H9 (cell line): Measurements from ENCODE around the gene CEMIP. TPM values are rescaled to one million over a fixed set of nuclear protein-coding genes. Genes with fewer than 3 reads are reported as not detected.

Source experiments
- DNase-seq: peaks from one replicate; pipeline ENCODE4 v3.0.0-alpha.2; 2017
- H2AFZ ChIP-seq: one replicate; pipeline ENCODE4 v1.6.1; 2013; ENCODE audit warnings: mild to moderate bottlenecking, low read length, control low read depth, moderate library complexity
- H2AK5ac ChIP-seq: 2 replicates; pipeline ENCODE4 v1.6.1; 2013; ENCODE audit warnings: low read length, control low read depth, mixed read lengths; ENCODE audit not compliant: insufficient read length
- H2BK120ac ChIP-seq: one replicate; pipeline ENCODE4 v1.6.1; 2013; ENCODE audit warnings: low read depth, mild to moderate bottlenecking, low read length, control low read depth, inconsistent platforms; ENCODE audit not compliant: poor library complexity, severe bottlenecking
- H2BK12ac ChIP-seq: 2 replicates; pipeline ENCODE4 v1.6.1; 2013; ENCODE audit warnings: low read length, control low read depth, mixed read lengths, low read depth; ENCODE audit not compliant: insufficient read length
- H2BK15ac ChIP-seq: 2 replicates; pipeline ENCODE4 v1.6.1; 2013; ENCODE audit warnings: low read depth, low read length, control low read depth
- H2BK20ac ChIP-seq: one replicate; pipeline ENCODE4 v1.6.1; 2013; ENCODE audit warnings: low read depth, mild to moderate bottlenecking, low read length, control low read depth, inconsistent platforms; ENCODE audit not compliant: poor library complexity, severe bottlenecking
- H2BK5ac ChIP-seq: 2 replicates; pipeline ENCODE4 v1.6.1; 2013; ENCODE audit warnings: low read length, control low read depth, mixed read lengths; ENCODE audit not compliant: insufficient read length
- H3K14ac ChIP-seq: 2 replicates; pipeline ENCODE4 v1.6.1; 2013; ENCODE audit warnings: low read length, control low read depth; ENCODE audit not compliant: insufficient read depth
- H3K18ac ChIP-seq: 2 replicates; pipeline ENCODE4 v1.6.1; 2013; ENCODE audit warnings: low read depth, mild to moderate bottlenecking, mixed read lengths, low read length, control low read depth; ENCODE audit not compliant: insufficient read length
- H3K23ac ChIP-seq: 2 replicates; pipeline ENCODE4 v1.6.1; 2013; ENCODE audit warnings: low read length, control low read depth, mixed read lengths, low read depth; ENCODE audit not compliant: insufficient read length
- H3K23me2 ChIP-seq: 2 replicates; pipeline ENCODE4 v1.6.1; 2013; ENCODE audit warnings: low read depth, mild to moderate bottlenecking, mixed read lengths, low read length, control low read depth; ENCODE audit not compliant: insufficient read length, poor library complexity, severe bottlenecking
- H3K27ac ChIP-seq: 2 replicates; pipeline ENCODE4 v1.5.1; 2013; ENCODE audit warnings: low read length, control low read depth, mixed read lengths, low read depth; ENCODE audit not compliant: insufficient read length
- H3K27me3 ChIP-seq: 2 replicates; pipeline ENCODE4 v1.6.1; 2013; ENCODE audit warnings: low read length, control low read depth, inconsistent platforms; ENCODE audit not compliant: insufficient read depth
- H3K4ac ChIP-seq: 2 replicates; pipeline ENCODE4 v1.6.1; 2013; ENCODE audit warnings: low read depth, mild to moderate bottlenecking, control low read depth, inconsistent platforms, low read length, moderate library complexity
- H3K4me1 ChIP-seq: 2 replicates; pipeline ENCODE4 v1.6.1; 2013; ENCODE audit warnings: low read length, control low read depth, inconsistent platforms; ENCODE audit not compliant: insufficient read depth
- H3K4me2 ChIP-seq: 2 replicates; pipeline ENCODE4 v1.6.1; 2013; ENCODE audit warnings: low read length, control low read depth, mixed read lengths; ENCODE audit not compliant: insufficient read length, insufficient read depth
- H3K56ac ChIP-seq: 2 replicates; pipeline ENCODE4 v1.6.1; 2013; ENCODE audit warnings: low read depth, mild to moderate bottlenecking, mixed read lengths, low read length, control low read depth; ENCODE audit not compliant: insufficient read length
- H3K79me1 ChIP-seq: 2 replicates; pipeline ENCODE4 v1.6.1; 2013; ENCODE audit warnings: low read depth, mild to moderate bottlenecking, moderate library complexity, low read length, control low read depth, inconsistent platforms; ENCODE audit not compliant: insufficient read depth, poor library complexity, severe bottlenecking
- H3K79me2 ChIP-seq: 2 replicates; pipeline ENCODE4 v1.6.1; 2013; ENCODE audit warnings: low read length, control low read depth, inconsistent platforms; ENCODE audit not compliant: insufficient read depth
- H3K9ac ChIP-seq: 2 replicates; pipeline ENCODE4 v1.6.1; 2013; ENCODE audit warnings: low read length, control low read depth, mixed read lengths; ENCODE audit not compliant: insufficient read length; ENCODE audit errors: extremely low read depth
- H3K9me3 ChIP-seq: one replicate; pipeline ENCODE4 v1.6.1; 2013; ENCODE audit warnings: low read depth, low read length, inconsistent platforms; ENCODE audit not compliant: control insufficient read depth
- H3T11ph ChIP-seq: one replicate; pipeline ENCODE4 v1.6.1; 2013; ENCODE audit warnings: mild to moderate bottlenecking, low read length, control low read depth, inconsistent platforms
- H4K20me1 ChIP-seq: one replicate; pipeline ENCODE4 v1.6.1; 2013; ENCODE audit not compliant: control insufficient read depth, insufficient read length, insufficient read depth
- H4K5ac ChIP-seq: 2 replicates; pipeline ENCODE4 v1.6.1; 2013; ENCODE audit warnings: low read depth, mild to moderate bottlenecking, mixed read lengths, low read length, control low read depth; ENCODE audit not compliant: insufficient read length
- H4K8ac ChIP-seq: replicated peaks from 2 replicates; pipeline ENCODE4 v1.6.1; 2013; ENCODE audit warnings: low read length, control low read depth, mixed read lengths, low read depth; ENCODE audit not compliant: insufficient read length
- H4K91ac ChIP-seq: 2 replicates; pipeline ENCODE4 v1.6.1; 2013; ENCODE audit warnings: low read depth, mild to moderate bottlenecking, moderate library complexity, mixed read lengths, low read length, control low read depth; ENCODE audit not compliant: insufficient read length
- H3K27ac Mint-ChIP-seq, 3 experiments: 2 replicates in 2 of 3; 3 replicates in 1 of 3; pipeline ENCODE4 v1.8.0; 2020 to 2021; ENCODE audit warnings: mixed read lengths in 3 of 3, mild to moderate bottlenecking in 1 of 3, moderate library complexity in 1 of 3
- H3K27me3 Mint-ChIP-seq: 2 replicates; pipeline ENCODE4 v1.8.0; 2021; ENCODE audit warnings: low read depth, mild to moderate bottlenecking, moderate library complexity, mixed read lengths
- H3K36me3 Mint-ChIP-seq, 3 experiments: 2 replicates in 2 of 3; 3 replicates in 1 of 3; pipeline ENCODE4 v1.8.0; 2020 to 2021; ENCODE audit warnings: low read depth in 3 of 3, mixed read lengths in 3 of 3; ENCODE audit not compliant: insufficient read depth in 1 of 3
- H3K4me1 Mint-ChIP-seq, 2 experiments: 2 replicates each; pipeline ENCODE4 v1.8.0; 2020; ENCODE audit warnings: mixed read lengths in 2 of 2
- H3K4me3 Mint-ChIP-seq, 2 experiments: 2 replicates in 1 of 2; 3 replicates in 1 of 2; pipeline ENCODE4 v1.8.0; 2020 to 2021; ENCODE audit warnings: mild to moderate bottlenecking in 2 of 2, mixed read lengths in 2 of 2, moderate library complexity in 1 of 2
- H3K9me3 Mint-ChIP-seq, 2 experiments: 2 replicates in 1 of 2; 3 replicates in 1 of 2; pipeline ENCODE4 v1.8.0; 2020; ENCODE audit warnings: mild to moderate bottlenecking in 2 of 2, mixed read lengths in 2 of 2, moderate library complexity in 1 of 2
- CTCF ChIP-seq: fragments of 200-600 bp; sonication (generic); conservative IDR thresholded peaks from 3 replicates; pipeline ENCODE4 v1.8.0; 2021; ENCODE audit warnings: antibody characterized with exemption, mild to moderate bottlenecking
- WGBS: extraction: QIAGEN DNeasy Blood & Tissue Kit; methylation state at CpG from one replicate; pipeline ENCODE4 v1.1.7; 2013; ENCODE audit warnings: missing lambda C conversion rate, low lambda C conversion rate, mixed read lengths; ENCODE audit not compliant: insufficient read length; ENCODE audit errors: extremely low coverage; 5-methylcytosine and 5-hydroxymethylcytosine counted together
- total RNA-seq: library from RNA; stranded (reverse); gene quantifications from 2 replicates; pipeline ENCODE4 v1.2.1, GENCODE V29; 2021

Gene CEMIP
- total RNA-seq, 1 experiment from 2014 or later: 0.09 TPM

GRCh38 chr15:80999623-81000036, 220.5 kb downstream of the CEMIP start:
- Histone ChIP-seq H3K4me2 (peak overlapping the region; percentile 87), H3T11ph (no peak overlapping the region), H3K79me2 (peaks cover under 1% of the 10 kb centered on the region; the same call in 1 of the 2 replicates), H2BK5ac (no peak overlapping the region), H4K8ac (no peak overlapping the region), H4K20me1 (peaks cover 3% of the 10 kb centered on the region), H2BK12ac (no peak overlapping the region), H3K23me2 (peaks cover 16% of the 10 kb centered on the region), H3K14ac (no peak overlapping the region), H4K5ac (no peak overlapping the region), H3K9ac (no peak overlapping the region), H2BK15ac (no peak overlapping the region), H3K4ac (no peak overlapping the region), H2BK20ac (no peak overlapping the region), H3K23ac (no peak overlapping the region), H3K56ac (no peak overlapping the region), H3K18ac (no peak overlapping the region), H2AFZ (no peak overlapping the region), H3K27me3 (no peaks in the 10 kb centered on the region), H2BK120ac (no peak overlapping the region), H2AK5ac (no peak overlapping the region), H3K4me1 (no peaks in the 10 kb centered on the region; the same call in 1 of the 2 replicates), H3K79me1 (no peaks in the 10 kb centered on the region), H3K27ac (no peak overlapping the region), H4K91ac (no peak overlapping the region), H3K9me3 (no peaks in the 10 kb centered on the region)
- WGBS: no CpG with 5 or more reads among the region's 13 CpGs
- DNase-seq: no peak
- Mint-ChIP-seq H3K27me3 (no peaks in the 10 kb centered on the region; the same call in 1 of the 2 replicates), H3K4me3 (peak overlapping the region; percentile 90 to 97), H3K36me3 (peaks cover 3 to 8% (median 6%) of the 10 kb centered on the region in 3 experiments; a peak in 3 of 7 replicates), H3K27ac (peak overlapping the region in 1 of 3 experiments; percentile 97; a peak in 1 of 7 replicates), H3K4me1 (peaks cover 9 to 20% of the 10 kb centered on the region in 2 experiments), H3K9me3 (no peaks in the 10 kb centered on the region)
- no peak for TF ChIP-seq CTCF
